LNCaP clone FGC (cell line): ENCODE data around the gene CADM4.
A peak's percentile ranks its signal among the peaks of the same experiment; 100 is the strongest.

ENCODE experiments used
- DNase-seq: peaks from one replicate; pipeline ENCODE4 v3.0.0-alpha.2; 2011; ENCODE audit warnings: low read depth
- H3K4me3 ChIP-seq: 2 replicates; pipeline ENCODE4 v1.5.1; 2011; ENCODE audit warnings: mild to moderate bottlenecking, low read depth, low read length, control low read depth
- CTCF ChIP-seq: IDR thresholded peaks from 2 replicates; pipeline ENCODE4 v1.5.1; 2012; ENCODE audit warnings: mild to moderate bottlenecking; ENCODE audit not compliant: control insufficient read depth, insufficient read depth; ENCODE audit errors: extremely low read depth

The CADM4 gene

GRCh38 chr19:43618921-43619261 is 20.8 kb downstream of the CADM4 start:
- TF ChIP-seq CTCF: no peak
- H3K4me3 ChIP-seq: peak overlapping the region; percentile 65
- no peak for DNase-seq

- no peak overlapping the region for H3K4me3 ChIP-seq
- no peak for DNase-seq
- no peak for TF ChIP-seq CTCF
Observed at GRCh38 chr19:43616954-43617353, 22.7 kb downstream of the CADM4 start.

GRCh38 chr19:43616306-43616705 is 23.3 kb downstream of the CADM4 start:
- TF ChIP-seq CTCF: no peak

GRCh38 chr19:43612374-43612773 is 27.3 kb downstream of the CADM4 start:
- no peak for TF ChIP-seq CTCF
- no peak for DNase-seq
- H3K4me3 ChIP-seq: no peak overlapping the region

More at GRCh38 chr19:43616306-43616705, 23.3 kb downstream of the CADM4 start:
- no peak for DNase-seq
- H3K4me3 ChIP-seq: no peak overlapping the region

- H3K4me3 ChIP-seq: no peak within 1 kb of the TSS
- DNase-seq: no peak
- no peak for TF ChIP-seq CTCF
Observed at GRCh38 chr19:43611788-43612187, 27.9 kb downstream of the CADM4 start, which contains the start of gene SRRM5. SRRM5 (plus strand) TSS chr19:43612088; CDS start chr19:43612122, 34 bp downstream.

GRCh38 chr19:43610493-43610892 is 29.2 kb downstream of the CADM4 start:
- no peak for TF ChIP-seq CTCF

GRCh38 chr19:43609872-43610271 is 29.8 kb downstream of the CADM4 start:
- DNase-seq: no peak
- no peak for TF ChIP-seq CTCF
- H3K4me3 ChIP-seq: no peak overlapping the region

More at GRCh38 chr19:43610493-43610892, 29.2 kb downstream of the CADM4 start:
- H3K4me3 ChIP-seq: no peak overlapping the region
- no peak for DNase-seq
